SK-N-SH (cell line): ENCODE results near the gene HDAC4. TPM values are rescaled to one million over a fixed set of nuclear protein-coding genes. Genes with fewer than 3 reads are reported as not detected.

ENCODE experiments used
- CTCF ChIA-PET: fragments of 300-600, 350-600 bp; formaldehyde crosslinking; extraction: SDS; loops from one replicate; lab custom pipeline; 2021; lab: Yijun Ruan, JAX
- POLR2A ChIA-PET: fragments of 350-600 bp; sonication (Branson Sonifier 250); formaldehyde crosslinking; extraction: SDS; loops from one replicate; lab custom pipeline; 2020; ENCODE audit warnings: antibody characterized with exemption, inconsistent platforms; lab: Yijun Ruan, JAX
- DNase-seq: peaks from one replicate; pipeline ENCODE4 v3.0.0; 2012
- H2AFZ ChIP-seq: fragments of 200-600 bp; sonication (generic); 2 replicates; pipeline ENCODE4 v1.8.1; 2016; ENCODE audit warnings: antibody characterized with exemption, mild to moderate bottlenecking, low read depth
- H3F3A ChIP-seq: fragments of 200-600 bp; sonication (generic); replicated peaks from 2 replicates; pipeline ENCODE3; 2016; ENCODE audit warnings: antibody characterized with exemption, mild to moderate bottlenecking; ENCODE audit not compliant: insufficient read depth
- H3K27ac ChIP-seq, 2 experiments: fragments of 200-500 bp in 1 of 2; fragments of 200-600 bp in 1 of 2; sonication (Bioruptor generic) in 1 of 2; sonication (generic), shearing (Covaris generic) in 1 of 2; 2 replicates each; pipeline versions ENCODE4 v1.5.1 to v1.6.1; 2014 to 2016; ENCODE audit warnings: low read depth in 2 of 2, inconsistent platforms in 1 of 2, low read length in 1 of 2, mild to moderate bottlenecking in 1 of 2, mixed read lengths in 1 of 2
- H3K27me3 ChIP-seq: fragments of 200-600 bp; sonication (generic), shearing (Covaris generic); 2 replicates; pipeline ENCODE4 v1.6.1; 2016; ENCODE audit warnings: mixed run types; ENCODE audit not compliant: insufficient read depth
- H3K36me3 ChIP-seq, 2 experiments: fragments of 200-500 bp in 1 of 2; fragments of 200-600 bp in 1 of 2; sonication (Bioruptor generic) in 1 of 2; sonication (generic) in 1 of 2; replicated peaks in 1 of 2; 2 replicates each; pipeline versions ENCODE3 to v1.5.1; 2014 to 2016; ENCODE audit warnings: low read length in 1 of 2, mild to moderate bottlenecking in 1 of 2; ENCODE audit not compliant: insufficient read depth in 2 of 2, control insufficient read depth in 1 of 2
- H3K4me1 ChIP-seq, 2 experiments: fragments of 200-500 bp in 1 of 2; fragments of 200-600 bp in 1 of 2; sonication (Bioruptor generic) in 1 of 2; sonication (generic), shearing (Covaris generic) in 1 of 2; 2 replicates each; pipeline versions ENCODE4 v1.5.1 to v1.6.1; 2014 to 2016; ENCODE audit warnings: low read depth in 1 of 2, low read length in 1 of 2, mixed run types in 1 of 2; ENCODE audit not compliant: insufficient read depth in 2 of 2, control insufficient read depth in 1 of 2
- H3K4me2 ChIP-seq: fragments of 200-600 bp; sonication (generic), shearing (Covaris generic); 2 replicates; pipeline ENCODE4 v1.6.1; 2017; ENCODE audit warnings: mixed run types
- H3K4me3 ChIP-seq, 2 experiments: fragments of 200-500 bp in 1 of 2; fragments of 200-600 bp in 1 of 2; sonication (Bioruptor generic) in 1 of 2; sonication (generic), shearing (Covaris generic) in 1 of 2; 2 replicates each; pipeline versions ENCODE4 v1.5.1 to v1.8.1; 2014 to 2016; ENCODE audit warnings: low read depth in 2 of 2, inconsistent platforms in 1 of 2, low read length in 1 of 2, mild to moderate bottlenecking in 1 of 2, mixed read lengths in 1 of 2, moderate library complexity in 1 of 2
- H3K79me2 ChIP-seq: fragments of 200-600 bp; sonication (generic); 2 replicates; pipeline ENCODE4 v1.8.1; 2017; ENCODE audit warnings: mild to moderate bottlenecking; ENCODE audit not compliant: insufficient read depth
- H3K9ac ChIP-seq: fragments of 200-600 bp; sonication (generic); 2 replicates; pipeline ENCODE4 v1.6.1; 2017; ENCODE audit warnings: mixed run types
- H3K9me2 ChIP-seq: fragments of 200-600 bp; sonication (generic); 2 replicates; pipeline ENCODE4 v1.6.1; 2017; ENCODE audit warnings: mixed run types
- H3K9me3 ChIP-seq: fragments of 200-600 bp; sonication (generic); 2 replicates; pipeline ENCODE4 v1.6.1; 2017; ENCODE audit warnings: mixed run types, mild to moderate bottlenecking, moderate library complexity
- H4K20me1 ChIP-seq: fragments of 200-600 bp; sonication (generic); 2 replicates; pipeline ENCODE4 v1.6.1; 2017; ENCODE audit warnings: mild to moderate bottlenecking, mixed run types; ENCODE audit not compliant: insufficient read depth
- ELF1 ChIP-seq: IDR thresholded peaks from 2 replicates; pipeline ENCODE4 v1.4.0; 2012
- EP300 ChIP-seq, 2 experiments: IDR thresholded peaks; 2 replicates each; pipeline versions ENCODE4 v1.4.0 to v1.6.1; 2012; ENCODE audit warnings: borderline replicate concordance in 1 of 2, low read depth in 1 of 2, low read length in 1 of 2
- NFIC ChIP-seq: IDR thresholded peaks from 2 replicates; pipeline ENCODE4 v1.4.0; 2012; ENCODE audit warnings: borderline replicate concordance
- NRF1 ChIP-seq: IDR thresholded peaks from 2 replicates; pipeline ENCODE4 v1.6.1; 2012; ENCODE audit warnings: low read depth, mild to moderate bottlenecking, low read length
- RFX5 ChIP-seq: IDR thresholded peaks from 2 replicates; pipeline ENCODE4 v1.6.1; 2012; ENCODE audit warnings: mild to moderate bottlenecking, improper control_type of control experiment, low read length
- SMC3 ChIP-seq: IDR thresholded peaks from 2 replicates; pipeline ENCODE4 v1.6.1; 2012; ENCODE audit warnings: low read depth, low read length, improper control_type of control experiment
- TAF1 ChIP-seq: IDR thresholded peaks from 2 replicates; pipeline ENCODE4 v1.6.1; 2012; ENCODE audit warnings: low read depth, mild to moderate bottlenecking, low read length, moderate library complexity, borderline replicate concordance
- YY1 ChIP-seq: IDR thresholded peaks from 2 replicates; pipeline ENCODE4 v1.4.0; 2012; ENCODE audit warnings: low read depth, mild to moderate bottlenecking
- ZBTB33 ChIP-seq: IDR thresholded peaks from 2 replicates; pipeline ENCODE4 v1.4.0; 2012; ENCODE audit warnings: low read depth, borderline replicate concordance
- WGBS: methylation state at CpG from one replicate; pipeline ENCODE4 v1.1.6; 2017; ENCODE audit warnings: low lambda C conversion rate; 5-methylcytosine and 5-hydroxymethylcytosine counted together
- polyA plus RNA-seq, 3 experiments: library from polyadenylated mRNA; depleted of rRNA; stranded (reverse); fragments of >200 nt; gene quantifications; 2 replicates each; pipeline ENCODE4 v1.2.3, GENCODE V29; 2012
- TF ChIP-seq, protein P1 (sequence below): fragments of 200-600 bp; sonication (generic); IDR thresholded peaks from 2 replicates; pipeline ENCODE4 v1.6.1; 2017; ENCODE audit warnings: antibody characterized with exemption, mild to moderate bottlenecking, moderate library complexity

HDAC4 gene
- polyA plus RNA-seq, 1 of the 3 experiments (the other 2 are of a cell fraction) = 5.5 TPM

GRCh38 chr2:239022437-239023260 lies 378.2 kb downstream of the HDAC4 start:
- WGBS = 59% methylated on average over 16 of the region's 16 CpGs
- CTCF ChIA-PET = interaction anchor here (1.1 to 3.5 kb wide), 5 partner anchors 11 to 238 kb away, joined by 3 to 18 read pairs (median 4); no protein-coding TSS in a partner anchor
- H3K4me3 ChIP-seq = no peak overlapping the region
- no peaks in the 10 kb centered on the region for H3K36me3 ChIP-seq
- no peaks in the 10 kb centered on the region for H3K79me2 ChIP-seq
- H3F3A ChIP-seq = no peaks in the 10 kb centered on the region
- TF ChIP-seq ELF1 (no peak), NFIC (no peak), TAF1 (no peak), EP300 (IDR thresholded peaks at IDR 0.05; ENCODE audit: borderline replicate concordance in 1 of 2, low read depth in 1 of 2, low read length in 1 of 2) (no peak), RFX5 (no peak), NRF1 (no peak), ZBTB33 (no peak), YY1 (no peak)
- TF ChIP-seq, protein P1, sequence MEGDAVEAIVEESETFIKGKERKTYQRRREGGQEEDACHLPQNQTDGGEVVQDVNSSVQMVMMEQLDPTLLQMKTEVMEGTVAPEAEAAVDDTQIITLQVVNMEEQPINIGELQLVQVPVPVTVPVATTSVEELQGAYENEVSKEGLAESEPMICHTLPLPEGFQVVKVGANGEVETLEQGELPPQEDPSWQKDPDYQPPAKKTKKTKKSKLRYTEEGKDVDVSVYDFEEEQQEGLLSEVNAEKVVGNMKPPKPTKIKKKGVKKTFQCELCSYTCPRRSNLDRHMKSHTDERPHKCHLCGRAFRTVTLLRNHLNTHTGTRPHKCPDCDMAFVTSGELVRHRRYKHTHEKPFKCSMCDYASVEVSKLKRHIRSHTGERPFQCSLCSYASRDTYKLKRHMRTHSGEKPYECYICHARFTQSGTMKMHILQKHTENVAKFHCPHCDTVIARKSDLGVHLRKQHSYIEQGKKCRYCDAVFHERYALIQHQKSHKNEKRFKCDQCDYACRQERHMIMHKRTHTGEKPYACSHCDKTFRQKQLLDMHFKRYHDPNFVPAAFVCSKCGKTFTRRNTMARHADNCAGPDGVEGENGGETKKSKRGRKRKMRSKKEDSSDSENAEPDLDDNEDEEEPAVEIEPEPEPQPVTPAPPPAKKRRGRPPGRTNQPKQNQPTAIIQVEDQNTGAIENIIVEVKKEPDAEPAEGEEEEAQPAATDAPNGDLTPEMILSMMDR = no peak
- TF ChIP-seq, all 33 proteins: peak for 0
- no peaks in the 10 kb centered on the region for H3K9me2 ChIP-seq
- no peak overlapping the region for H2AFZ ChIP-seq
- POLR2A ChIA-PET = no interaction called here
- H3K27ac ChIP-seq = no peak overlapping the region
- no peaks in the 10 kb centered on the region for H3K27me3 ChIP-seq
- no peaks in the 10 kb centered on the region for H3K9me3 ChIP-seq
- DNase-seq = peak; percentile 67
- H4K20me1 ChIP-seq = no peaks in the 10 kb centered on the region
- peaks cover 0 to 32% of the 10 kb centered on the region in 2 experiments; a peak in 3 of 4 replicates for H3K4me1 ChIP-seq
- H3K9ac ChIP-seq = no peak overlapping the region
- H3K4me2 ChIP-seq = no peak overlapping the region

DNA sequence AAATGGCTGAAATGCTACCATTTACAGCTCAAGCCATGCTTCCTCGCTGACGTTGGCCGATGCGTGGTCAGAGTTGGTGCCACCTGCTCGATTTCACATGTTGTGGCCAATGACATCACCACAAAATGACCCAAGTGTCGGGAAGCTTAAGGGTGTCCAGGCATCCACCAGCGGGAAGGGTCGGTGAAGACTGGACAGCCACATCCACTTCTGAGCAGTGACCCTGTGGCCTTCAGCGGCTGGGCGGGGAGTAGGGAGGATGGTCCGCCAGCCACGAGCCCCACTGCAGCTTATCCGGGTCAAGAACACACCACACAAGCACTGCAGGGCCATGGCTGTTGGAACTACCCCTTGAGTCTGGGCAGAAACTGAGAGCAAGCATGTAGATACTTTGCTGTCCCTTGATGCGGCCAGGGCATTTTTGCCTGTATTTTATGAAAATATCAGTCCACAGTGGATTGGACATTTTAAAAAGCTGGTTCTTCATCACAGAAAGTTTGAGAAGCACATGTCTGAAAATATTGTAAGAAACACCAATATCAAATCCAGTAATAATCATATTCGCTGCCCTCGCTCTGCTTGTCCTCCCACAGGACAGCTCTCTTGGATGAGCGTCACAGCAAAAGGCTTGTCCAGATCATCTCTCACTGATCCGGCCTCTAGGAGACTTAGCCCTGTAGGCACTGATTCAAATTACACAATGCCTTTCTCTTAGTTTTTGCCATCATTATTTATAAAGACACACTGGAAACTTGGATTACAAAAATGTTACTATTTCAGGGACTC lies 379.0 kb downstream of the HDAC4 start:
- H4K20me1 ChIP-seq = no peaks in the 10 kb centered on the region
- no peak for TF ChIP-seq SMC3
- no peak overlapping the region for H3K9ac ChIP-seq
- POLR2A ChIA-PET = no interaction called here
- H3K79me2 ChIP-seq = no peaks in the 10 kb centered on the region
- no peak overlapping the region for H2AFZ ChIP-seq
- no peaks in the 10 kb centered on the region for H3K27me3 ChIP-seq
- H3K4me2 ChIP-seq = no peak overlapping the region
- CTCF ChIA-PET = interaction anchor here (0.9 to 3.5 kb wide), 5 partner anchors 13 to 237 kb away, joined by 3 to 18 read pairs (median 3); no protein-coding TSS in a partner anchor
- H3K4me3 ChIP-seq = no peak overlapping the region
- H3K4me1 ChIP-seq = peaks cover 0 to 25% of the 10 kb centered on the region in 2 experiments; a peak in 3 of 4 replicates
- no peak overlapping the region for H3K27ac ChIP-seq
- 56% methylated on average over 12 of the region's 18 CpGs for WGBS
- H3K36me3 ChIP-seq = no peaks in the 10 kb centered on the region
- no peaks in the 10 kb centered on the region for H3K9me2 ChIP-seq
- DNase-seq = no peak
- H3K9me3 ChIP-seq = no peaks in the 10 kb centered on the region
- H3F3A ChIP-seq = no peaks in the 10 kb centered on the region
